ENCODE data around the gene SEMA3D.

DNA sequence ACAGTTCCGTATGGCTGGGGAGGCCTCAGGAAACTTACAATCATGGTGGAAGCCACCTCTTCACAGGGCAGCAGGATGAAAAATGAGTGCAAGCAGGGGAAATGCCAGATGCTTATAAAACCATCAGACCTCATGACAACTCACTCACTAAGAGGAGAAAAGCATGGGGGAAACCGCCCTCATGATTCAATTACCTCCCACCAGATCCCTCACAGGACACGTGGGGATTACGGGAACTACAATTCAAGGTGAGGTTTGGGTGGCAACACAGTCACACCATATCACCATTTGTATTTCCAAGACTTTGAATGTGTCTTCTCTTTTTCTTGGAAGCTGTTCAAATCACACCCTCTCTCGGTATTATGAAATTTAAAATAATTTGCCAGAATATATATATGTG, 80.1 kb downstream of the SEMA3D start:
- TF ChIP-seq ZBTB1 (CRISPR knock-in tag; IDR thresholded peaks at IDR 0.05; ENCODE audit: borderline replicate concordance, low read depth) (no peak), PHB (CRISPR knock-in tag; IDR thresholded peaks at IDR 0.05) (no peak), NFE2 (IDR thresholded peaks at IDR 0.05; ENCODE audit: low read depth) (no peak)
- TF ChIP-seq, protein P1, sequence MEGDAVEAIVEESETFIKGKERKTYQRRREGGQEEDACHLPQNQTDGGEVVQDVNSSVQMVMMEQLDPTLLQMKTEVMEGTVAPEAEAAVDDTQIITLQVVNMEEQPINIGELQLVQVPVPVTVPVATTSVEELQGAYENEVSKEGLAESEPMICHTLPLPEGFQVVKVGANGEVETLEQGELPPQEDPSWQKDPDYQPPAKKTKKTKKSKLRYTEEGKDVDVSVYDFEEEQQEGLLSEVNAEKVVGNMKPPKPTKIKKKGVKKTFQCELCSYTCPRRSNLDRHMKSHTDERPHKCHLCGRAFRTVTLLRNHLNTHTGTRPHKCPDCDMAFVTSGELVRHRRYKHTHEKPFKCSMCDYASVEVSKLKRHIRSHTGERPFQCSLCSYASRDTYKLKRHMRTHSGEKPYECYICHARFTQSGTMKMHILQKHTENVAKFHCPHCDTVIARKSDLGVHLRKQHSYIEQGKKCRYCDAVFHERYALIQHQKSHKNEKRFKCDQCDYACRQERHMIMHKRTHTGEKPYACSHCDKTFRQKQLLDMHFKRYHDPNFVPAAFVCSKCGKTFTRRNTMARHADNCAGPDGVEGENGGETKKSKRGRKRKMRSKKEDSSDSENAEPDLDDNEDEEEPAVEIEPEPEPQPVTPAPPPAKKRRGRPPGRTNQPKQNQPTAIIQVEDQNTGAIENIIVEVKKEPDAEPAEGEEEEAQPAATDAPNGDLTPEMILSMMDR (IDR thresholded peaks at IDR 0.05 in 2 of 3, conservative IDR thresholded peaks at IDR 0.05 in 1 of 3; ENCODE audit: insufficient read depth in 2 of 3, low read depth in 1 of 3, low read length in 3 of 3), result no peak
- TF ChIP-seq, protein P2, sequence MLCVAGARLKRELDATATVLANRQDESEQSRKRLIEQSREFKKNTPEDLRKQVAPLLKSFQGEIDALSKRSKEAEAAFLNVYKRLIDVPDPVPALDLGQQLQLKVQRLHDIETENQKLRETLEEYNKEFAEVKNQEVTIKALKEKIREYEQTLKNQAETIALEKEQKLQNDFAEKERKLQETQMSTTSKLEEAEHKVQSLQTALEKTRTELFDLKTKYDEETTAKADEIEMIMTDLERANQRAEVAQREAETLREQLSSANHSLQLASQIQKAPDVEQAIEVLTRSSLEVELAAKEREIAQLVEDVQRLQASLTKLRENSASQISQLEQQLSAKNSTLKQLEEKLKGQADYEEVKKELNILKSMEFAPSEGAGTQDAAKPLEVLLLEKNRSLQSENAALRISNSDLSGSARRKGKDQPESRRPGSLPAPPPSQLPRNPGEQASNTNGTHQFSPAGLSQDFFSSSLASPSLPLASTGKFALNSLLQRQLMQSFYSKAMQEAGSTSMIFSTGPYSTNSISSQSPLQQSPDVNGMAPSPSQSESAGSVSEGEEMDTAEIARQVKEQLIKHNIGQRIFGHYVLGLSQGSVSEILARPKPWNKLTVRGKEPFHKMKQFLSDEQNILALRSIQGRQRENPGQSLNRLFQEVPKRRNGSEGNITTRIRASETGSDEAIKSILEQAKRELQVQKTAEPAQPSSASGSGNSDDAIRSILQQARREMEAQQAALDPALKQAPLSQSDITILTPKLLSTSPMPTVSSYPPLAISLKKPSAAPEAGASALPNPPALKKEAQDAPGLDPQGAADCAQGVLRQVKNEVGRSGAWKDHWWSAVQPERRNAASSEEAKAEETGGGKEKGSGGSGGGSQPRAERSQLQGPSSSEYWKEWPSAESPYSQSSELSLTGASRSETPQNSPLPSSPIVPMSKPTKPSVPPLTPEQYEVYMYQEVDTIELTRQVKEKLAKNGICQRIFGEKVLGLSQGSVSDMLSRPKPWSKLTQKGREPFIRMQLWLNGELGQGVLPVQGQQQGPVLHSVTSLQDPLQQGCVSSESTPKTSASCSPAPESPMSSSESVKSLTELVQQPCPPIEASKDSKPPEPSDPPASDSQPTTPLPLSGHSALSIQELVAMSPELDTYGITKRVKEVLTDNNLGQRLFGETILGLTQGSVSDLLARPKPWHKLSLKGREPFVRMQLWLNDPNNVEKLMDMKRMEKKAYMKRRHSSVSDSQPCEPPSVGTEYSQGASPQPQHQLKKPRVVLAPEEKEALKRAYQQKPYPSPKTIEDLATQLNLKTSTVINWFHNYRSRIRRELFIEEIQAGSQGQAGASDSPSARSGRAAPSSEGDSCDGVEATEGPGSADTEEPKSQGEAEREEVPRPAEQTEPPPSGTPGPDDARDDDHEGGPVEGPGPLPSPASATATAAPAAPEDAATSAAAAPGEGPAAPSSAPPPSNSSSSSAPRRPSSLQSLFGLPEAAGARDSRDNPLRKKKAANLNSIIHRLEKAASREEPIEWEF (CRISPR knock-in tag; IDR thresholded peaks at IDR 0.05), result no peak

Data from K562 (cell line).